ENCODE measurements around the gene EFNB2. TPM values are rescaled to one million over a fixed set of nuclear protein-coding genes. Genes with fewer than 3 reads are reported as not detected.

The EFNB2 gene
- total and polyA plus RNA-seq, 2 donors (not counting 3 experiments of a cell fraction or from before 2014, with no cell fraction given), result 50.4 to 69.5 TPM

DNA sequence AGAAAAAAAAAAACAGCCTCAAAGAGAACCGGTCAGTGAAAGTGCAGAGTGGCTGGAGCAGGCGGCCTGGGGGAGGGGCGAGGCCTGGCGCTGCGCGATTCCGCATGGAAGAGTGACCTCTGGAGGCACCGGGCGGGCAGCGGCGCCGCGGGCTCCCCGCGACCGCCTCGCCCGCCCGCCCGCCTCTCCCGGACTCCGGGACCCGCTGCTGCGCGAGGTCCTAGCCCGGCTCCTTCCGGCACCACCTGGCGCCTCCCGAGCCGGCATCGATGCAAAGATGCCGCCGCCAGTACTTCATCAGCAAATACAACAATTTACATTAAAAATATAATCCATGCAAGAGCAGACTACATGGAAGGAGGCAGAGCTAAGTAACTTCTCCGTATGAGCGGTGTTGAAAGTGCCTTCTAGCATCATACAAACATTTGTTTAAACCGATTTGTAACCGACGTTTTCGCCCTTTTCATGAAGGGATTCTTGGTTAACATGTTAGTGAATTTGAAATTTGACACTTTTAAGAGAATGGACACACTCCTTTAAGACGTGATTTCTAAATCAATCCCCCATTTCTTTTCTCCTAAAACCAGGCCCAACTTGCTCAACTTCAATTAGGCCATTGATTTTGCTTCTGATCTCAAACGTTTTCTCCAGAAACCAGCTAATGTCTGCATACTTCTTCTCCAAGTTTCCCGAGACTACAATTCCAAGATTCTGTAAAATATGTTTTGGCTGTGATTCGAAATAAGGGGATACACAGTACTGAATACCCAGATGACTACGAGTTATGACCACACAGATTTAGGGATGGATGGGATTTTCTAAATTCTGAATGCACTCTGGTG is 2.1 kb downstream of the EFNB2 start:
- no peaks in the 10 kb centered on the region for H3K9me3 ChIP-seq (replicated peaks; ENCODE audit: control insufficient read depth, insufficient read depth, low read length)
- peak overlapping the region; percentile 85 for H3K27ac ChIP-seq (ENCODE audit: insufficient read depth, low read depth, low read length)
- dilution Hi-C loops (cut with MboI; ENCODE audit: extremely low pct_ligation_motif_present, low sequenced_read_pairs) (no loop called here), intact Hi-C loops (cut with micrococcal nuclease) (loop anchor here (1.0 to 10.0 kb wide), 11 partner anchors 157 to 1549 kb away; no protein-coding TSS in a partner anchor)
- H3K9ac ChIP-seq (replicated peaks; ENCODE audit: extremely low read depth, insufficient read depth, low read length), result peak overlapping the region; percentile 93
- H4K20me1 ChIP-seq (replicated peaks; ENCODE audit: control insufficient read depth, extremely low read depth, insufficient read depth, low read length), result no peaks in the 10 kb centered on the region
- H3K4me2 ChIP-seq (ENCODE audit: insufficient read depth, low read length), result peak overlapping the region; percentile 70
- BruUV-seq (replicated peaks), result TSS peak; percentile 11
- ChIA-PET POLR2A (interaction anchor here (0.5 to 1.2 kb wide), 2 partner anchors 33 to 393 kb away, joined by 3 to 7 read pairs; no protein-coding TSS in a partner anchor), CTCF (interaction anchor here (0.6 to 5.1 kb wide), 22 partner anchors 8 to 1962 kb away, joined by 3 to 36 read pairs (median 4); no protein-coding TSS in a partner anchor)
- no peaks in the 10 kb centered on the region for H3K27me3 ChIP-seq (ENCODE audit: control insufficient read depth in 2 of 2, insufficient read depth in 2 of 2, low read length in 2 of 2)
- no peaks in the 10 kb centered on the region for H3K9me1 ChIP-seq (replicated peaks; ENCODE audit: control insufficient read depth, extremely low read depth, insufficient read depth, low read length)
- no peaks in the 10 kb centered on the region for H3K36me3 ChIP-seq (ENCODE audit: control insufficient read depth in 2 of 2, extremely low read depth in 1 of 2, insufficient read depth in 2 of 2, low read length in 2 of 2)
- H3K4me1 ChIP-seq (ENCODE audit: control insufficient read depth, extremely low read depth, insufficient read depth, low read length), result peaks cover 45% of the 10 kb centered on the region
- FAIRE-seq, result peak; percentile 59
- peak; percentile 81 for DNase-seq (ENCODE audit: low read depth, low spot score)
- TF ChIP-seq MYC (IDR thresholded peaks at IDR 0.05; ENCODE audit: low read depth, low read length) (no peak), POLR2A (IDR thresholded peaks at IDR 0.05; ENCODE audit: low read depth, low read length) (no peak), POLR2AphosphoS5 (IDR thresholded peaks at IDR 0.05; ENCODE audit: insufficient read depth, low read depth, low read length) (peak; percentile 50), GATA2 (IDR thresholded peaks at IDR 0.05; ENCODE audit: insufficient read depth, insufficient read length, low read depth, low read length) (peak; percentile 14), JUN (IDR thresholded peaks at IDR 0.05; ENCODE audit: borderline replicate concordance, insufficient read depth, insufficient read length, low read depth) (no peak)
- TF ChIP-seq, protein P1, sequence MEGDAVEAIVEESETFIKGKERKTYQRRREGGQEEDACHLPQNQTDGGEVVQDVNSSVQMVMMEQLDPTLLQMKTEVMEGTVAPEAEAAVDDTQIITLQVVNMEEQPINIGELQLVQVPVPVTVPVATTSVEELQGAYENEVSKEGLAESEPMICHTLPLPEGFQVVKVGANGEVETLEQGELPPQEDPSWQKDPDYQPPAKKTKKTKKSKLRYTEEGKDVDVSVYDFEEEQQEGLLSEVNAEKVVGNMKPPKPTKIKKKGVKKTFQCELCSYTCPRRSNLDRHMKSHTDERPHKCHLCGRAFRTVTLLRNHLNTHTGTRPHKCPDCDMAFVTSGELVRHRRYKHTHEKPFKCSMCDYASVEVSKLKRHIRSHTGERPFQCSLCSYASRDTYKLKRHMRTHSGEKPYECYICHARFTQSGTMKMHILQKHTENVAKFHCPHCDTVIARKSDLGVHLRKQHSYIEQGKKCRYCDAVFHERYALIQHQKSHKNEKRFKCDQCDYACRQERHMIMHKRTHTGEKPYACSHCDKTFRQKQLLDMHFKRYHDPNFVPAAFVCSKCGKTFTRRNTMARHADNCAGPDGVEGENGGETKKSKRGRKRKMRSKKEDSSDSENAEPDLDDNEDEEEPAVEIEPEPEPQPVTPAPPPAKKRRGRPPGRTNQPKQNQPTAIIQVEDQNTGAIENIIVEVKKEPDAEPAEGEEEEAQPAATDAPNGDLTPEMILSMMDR (IDR thresholded peaks at IDR 0.05; ENCODE audit: extremely low read depth in 1 of 2, insufficient read depth in 1 of 2, low read depth in 1 of 2, low read length in 2 of 2), result peak; percentile 58 to 62
- peak overlapping the region; percentile 17 for H2AFZ ChIP-seq (ENCODE audit: low read depth, low read length)
- H3K79me2 ChIP-seq (ENCODE audit: control insufficient read depth, insufficient read depth, low read length), result peaks cover 56% of the 10 kb centered on the region
- peak overlapping the region; percentile 75 to 95 (median 87) for H3K4me3 ChIP-seq (replicated peaks in 1 of 3; ENCODE audit: insufficient read depth in 1 of 3, low read depth in 1 of 3, low read length in 3 of 3)
